Osteoblast (primary cell): ENCODE results near the gene GNAT2. TPM values are rescaled to one million over a fixed set of nuclear protein-coding genes. Genes with fewer than 3 reads are reported as not detected.

ENCODE experiments used
- DNase-seq: peaks from one replicate; pipeline ENCODE4 v3.0.0; 2011; ENCODE audit warnings: low spot score, mixed read lengths; ENCODE audit not compliant: insufficient read length; ENCODE audit errors: missing footprints
- H2AFZ ChIP-seq: 2 replicates; pipeline ENCODE4 v1.6.0; 2011; ENCODE audit warnings: mild to moderate bottlenecking, low read length
- H3K27ac ChIP-seq: 2 replicates; pipeline ENCODE4 v1.5.1; 2011; ENCODE audit warnings: mild to moderate bottlenecking, low read depth, low read length, moderate library complexity
- H3K27me3 ChIP-seq: 2 replicates; pipeline ENCODE4 v1.6.0; 2012; ENCODE audit warnings: mild to moderate bottlenecking, control low read depth, inconsistent platforms, low read length, moderate library complexity; ENCODE audit not compliant: insufficient read depth
- H3K36me3 ChIP-seq: 2 replicates; pipeline ENCODE4 v1.5.1; 2011; ENCODE audit warnings: mild to moderate bottlenecking, low read length, control low read depth, moderate library complexity; ENCODE audit not compliant: insufficient read depth
- H3K4me1 ChIP-seq: 2 replicates; pipeline ENCODE4 v1.5.1; 2011; ENCODE audit warnings: mild to moderate bottlenecking, low read length, control low read depth, moderate library complexity; ENCODE audit not compliant: insufficient read depth
- H3K4me2 ChIP-seq: 2 replicates; pipeline ENCODE4 v1.6.0; 2011; ENCODE audit warnings: mild to moderate bottlenecking, low read length; ENCODE audit not compliant: insufficient read depth
- H3K4me3 ChIP-seq: fragments of 200-600 bp; sonication (generic); 3 replicates; pipeline ENCODE4 v1.5.1; 2012; ENCODE audit warnings: mild to moderate bottlenecking, low read length, inconsistent platforms; ENCODE audit not compliant: insufficient read depth
- H3K79me2 ChIP-seq: 2 replicates; pipeline ENCODE4 v1.6.0; 2012; ENCODE audit warnings: mild to moderate bottlenecking, low read length, control low read depth, inconsistent platforms; ENCODE audit not compliant: insufficient read depth
- H3K9me3 ChIP-seq: 2 replicates; pipeline ENCODE4 v1.5.1; 2011; ENCODE audit warnings: low read depth, low read length, control low read depth
- H4K20me1 ChIP-seq: 2 replicates; pipeline ENCODE4 v1.6.0; 2012; ENCODE audit warnings: mild to moderate bottlenecking, low read length, control low read depth; ENCODE audit not compliant: insufficient read depth
- CTCF ChIP-seq: IDR thresholded peaks from 2 replicates; pipeline ENCODE4 v1.5.1; 2011; ENCODE audit warnings: mild to moderate bottlenecking, low read depth, low read length, moderate library complexity; ENCODE audit errors: extremely low read depth
- total RNA-seq: library from RNA; depleted of rRNA; stranded (reverse); fragments of >200 nt; gene quantifications from 2 replicates; pipeline ENCODE4 v1.2.3, GENCODE V29; 2012

GNAT2 gene
- total RNA-seq, 1 donor, result 0.72 TPM

GRCh38 chr1:109595531-109595930 is 23.9 kb downstream of the GNAT2 start:
- no peak overlapping the region for H3K27ac ChIP-seq
- H3K4me2 ChIP-seq, result no peak overlapping the region
- no peak overlapping the region for H3K4me3 ChIP-seq

GRCh38 chr1:109592916-109593315 is 26.5 kb downstream of the GNAT2 start:
- no peak for DNase-seq
- Histone ChIP-seq H3K27ac (no peak overlapping the region), H3K4me1 (no peaks in the 10 kb centered on the region), H3K4me3 (no peak overlapping the region), H3K27me3 (no peaks in the 10 kb centered on the region), H2AFZ (no peak overlapping the region), H3K9me3 (no peaks in the 10 kb centered on the region), H3K4me2 (no peak overlapping the region), H4K20me1 (no peaks in the 10 kb centered on the region), H3K79me2 (peaks cover 4% of the 10 kb centered on the region), H3K36me3 (peaks cover 51% of the 10 kb centered on the region)
- TF ChIP-seq CTCF, result no peak

More at GRCh38 chr1:109595531-109595930, 23.9 kb downstream of the GNAT2 start:
- Histone ChIP-seq H4K20me1 (no peaks in the 10 kb centered on the region), H3K4me1 (no peaks in the 10 kb centered on the region), H3K27me3 (no peaks in the 10 kb centered on the region), H3K79me2 (peaks cover 4% of the 10 kb centered on the region), H3K36me3 (peaks cover 45% of the 10 kb centered on the region), H3K9me3 (no peaks in the 10 kb centered on the region), H2AFZ (no peak overlapping the region)
- no peak for TF ChIP-seq CTCF
- DNase-seq, result no peak

GRCh38 chr1:109589679-109590078 is 29.7 kb downstream of the GNAT2 start:
- H3K27ac ChIP-seq, result no peak overlapping the region
- peaks cover 13% of the 10 kb centered on the region for H3K79me2 ChIP-seq
- no peak for DNase-seq
- no peaks in the 10 kb centered on the region for H4K20me1 ChIP-seq
- TF ChIP-seq CTCF, result no peak
- no peaks in the 10 kb centered on the region for H3K4me1 ChIP-seq
- no peaks in the 10 kb centered on the region for H3K27me3 ChIP-seq
- H3K36me3 ChIP-seq, result peaks cover 64% of the 10 kb centered on the region
- no peaks in the 10 kb centered on the region for H3K9me3 ChIP-seq
- H3K4me2 ChIP-seq, result no peak overlapping the region
- no peak overlapping the region for H2AFZ ChIP-seq
- H3K4me3 ChIP-seq, result no peak overlapping the region

GRCh38 chr1:109589177-109589576 is 30.2 kb downstream of the GNAT2 start:
- Histone ChIP-seq H3K4me2 (no peak overlapping the region), H3K4me1 (no peaks in the 10 kb centered on the region), H3K36me3 (peaks cover 69% of the 10 kb centered on the region), H3K27me3 (no peaks in the 10 kb centered on the region), H3K9me3 (no peaks in the 10 kb centered on the region), H3K4me3 (no peak overlapping the region), H2AFZ (no peak overlapping the region), H4K20me1 (no peaks in the 10 kb centered on the region), H3K27ac (no peak overlapping the region), H3K79me2 (peaks cover 15% of the 10 kb centered on the region)
- no peak for DNase-seq
- TF ChIP-seq CTCF, result no peak
